OCI-LY3 (cell line): ENCODE results near the gene SYNE2.

Experiments
- EZH2phosphoT487 ChIP-seq: fragments of 200-600 bp; shearing (Covaris generic); IDR thresholded peaks from 2 replicates; pipeline ENCODE4 v1.6.1; 2018; ENCODE audit warnings: antibody characterized with exemption, mixed run types, low read depth
- TF ChIP-seq, protein P1 (sequence below): fragments of 200-600, 300-600 bp; sonication (generic); IDR thresholded peaks from 2 replicates; pipeline ENCODE4 v1.5.1; 2014; ENCODE audit warnings: antibody characterized with exemption, low read length, low read depth

DNA sequence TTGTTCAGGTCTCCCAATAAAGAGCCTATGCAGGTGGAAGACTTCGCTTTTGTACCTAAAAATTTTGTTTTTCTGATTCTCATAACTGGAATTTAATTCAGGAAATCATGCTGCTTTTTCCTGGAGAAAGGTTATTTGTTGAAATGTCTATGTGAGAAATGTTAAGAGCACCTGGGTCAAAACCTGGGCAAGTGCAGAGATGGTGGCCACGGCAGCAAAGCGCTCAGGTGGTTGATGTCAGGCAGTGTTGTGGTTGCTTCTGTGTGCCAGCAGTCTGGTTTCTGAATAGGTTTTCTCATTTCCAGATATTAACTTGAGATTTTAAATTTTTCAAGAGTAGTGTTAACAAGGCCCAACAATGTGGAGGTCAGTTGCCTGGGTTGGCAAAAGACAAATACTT lies 345.2 kb downstream of the SYNE2 start:
- TF ChIP-seq, protein P1, sequence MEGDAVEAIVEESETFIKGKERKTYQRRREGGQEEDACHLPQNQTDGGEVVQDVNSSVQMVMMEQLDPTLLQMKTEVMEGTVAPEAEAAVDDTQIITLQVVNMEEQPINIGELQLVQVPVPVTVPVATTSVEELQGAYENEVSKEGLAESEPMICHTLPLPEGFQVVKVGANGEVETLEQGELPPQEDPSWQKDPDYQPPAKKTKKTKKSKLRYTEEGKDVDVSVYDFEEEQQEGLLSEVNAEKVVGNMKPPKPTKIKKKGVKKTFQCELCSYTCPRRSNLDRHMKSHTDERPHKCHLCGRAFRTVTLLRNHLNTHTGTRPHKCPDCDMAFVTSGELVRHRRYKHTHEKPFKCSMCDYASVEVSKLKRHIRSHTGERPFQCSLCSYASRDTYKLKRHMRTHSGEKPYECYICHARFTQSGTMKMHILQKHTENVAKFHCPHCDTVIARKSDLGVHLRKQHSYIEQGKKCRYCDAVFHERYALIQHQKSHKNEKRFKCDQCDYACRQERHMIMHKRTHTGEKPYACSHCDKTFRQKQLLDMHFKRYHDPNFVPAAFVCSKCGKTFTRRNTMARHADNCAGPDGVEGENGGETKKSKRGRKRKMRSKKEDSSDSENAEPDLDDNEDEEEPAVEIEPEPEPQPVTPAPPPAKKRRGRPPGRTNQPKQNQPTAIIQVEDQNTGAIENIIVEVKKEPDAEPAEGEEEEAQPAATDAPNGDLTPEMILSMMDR, result no peak
- TF ChIP-seq EZH2phosphoT487, result no peak
